ENCODE results near the gene BASP1. TPM values are rescaled to one million over a fixed set of nuclear protein-coding genes. Genes with fewer than 3 reads are reported as not detected.
A peak's percentile ranks its signal among the peaks of the same experiment; 100 is the strongest.

BASP1 gene
- total RNA-seq, 1 donor from 2014 or later: 158 TPM

DNA sequence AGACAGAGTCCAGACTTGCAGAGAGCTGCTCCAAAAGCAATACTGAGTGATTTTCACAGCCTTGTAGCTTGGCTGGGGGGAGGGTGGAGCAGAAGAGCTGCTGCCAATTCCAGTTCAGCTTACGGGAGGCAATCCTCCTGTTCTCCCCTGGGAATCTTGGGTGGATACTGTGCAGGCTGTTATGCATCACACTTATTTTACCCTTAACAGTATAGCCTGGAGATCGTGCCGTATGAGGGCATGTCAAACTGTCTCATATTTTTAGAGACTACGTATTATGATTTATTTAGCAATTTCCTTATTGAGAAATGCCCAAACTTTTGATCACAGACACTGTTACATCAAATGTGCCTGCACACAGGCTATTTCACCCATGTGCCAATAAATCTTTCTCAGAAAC is 85.2 kb downstream of the BASP1 start:
- H3K27me3 Mint-ChIP-seq (ENCODE audit: insufficient read depth, low read depth): peaks cover 4% of the 10 kb centered on the region
- H3K36me3 Mint-ChIP-seq: no peaks in the 10 kb centered on the region
- H3K79me2 ChIP-seq (ENCODE audit: low read depth): no peaks in the 10 kb centered on the region
- H3K9me3 Mint-ChIP-seq: no peaks in the 10 kb centered on the region
- H3K27ac ChIP-seq: no peak overlapping the region
- no peaks in the 10 kb centered on the region for H3K36me3 ChIP-seq
- peak overlapping the region; percentile 54 for H2AFZ ChIP-seq (replicated peaks)
- H3K4me3 ChIP-seq: no peak overlapping the region
- DNase-seq (ENCODE audit: low spot score): no peak
- no peaks in the 10 kb centered on the region for H3K4me1 ChIP-seq
- H3K4me3 Mint-ChIP-seq: no peak overlapping the region
- no peaks in the 10 kb centered on the region for H4K20me1 ChIP-seq (ENCODE audit: low read depth)
- no peak overlapping the region for H3K27ac Mint-ChIP-seq
- H3K9ac ChIP-seq: no peak overlapping the region
- H3K9me3 ChIP-seq (ENCODE audit: low read depth): no peaks in the 10 kb centered on the region
- peaks cover 23% of the 10 kb centered on the region for H3K4me1 Mint-ChIP-seq
- TF ChIP-seq EZH2 (IDR thresholded peaks at IDR 0.05): no peak
- TF ChIP-seq EZH2phosphoT487 (IDR thresholded peaks at IDR 0.05): no peak
- TF ChIP-seq, protein P1, sequence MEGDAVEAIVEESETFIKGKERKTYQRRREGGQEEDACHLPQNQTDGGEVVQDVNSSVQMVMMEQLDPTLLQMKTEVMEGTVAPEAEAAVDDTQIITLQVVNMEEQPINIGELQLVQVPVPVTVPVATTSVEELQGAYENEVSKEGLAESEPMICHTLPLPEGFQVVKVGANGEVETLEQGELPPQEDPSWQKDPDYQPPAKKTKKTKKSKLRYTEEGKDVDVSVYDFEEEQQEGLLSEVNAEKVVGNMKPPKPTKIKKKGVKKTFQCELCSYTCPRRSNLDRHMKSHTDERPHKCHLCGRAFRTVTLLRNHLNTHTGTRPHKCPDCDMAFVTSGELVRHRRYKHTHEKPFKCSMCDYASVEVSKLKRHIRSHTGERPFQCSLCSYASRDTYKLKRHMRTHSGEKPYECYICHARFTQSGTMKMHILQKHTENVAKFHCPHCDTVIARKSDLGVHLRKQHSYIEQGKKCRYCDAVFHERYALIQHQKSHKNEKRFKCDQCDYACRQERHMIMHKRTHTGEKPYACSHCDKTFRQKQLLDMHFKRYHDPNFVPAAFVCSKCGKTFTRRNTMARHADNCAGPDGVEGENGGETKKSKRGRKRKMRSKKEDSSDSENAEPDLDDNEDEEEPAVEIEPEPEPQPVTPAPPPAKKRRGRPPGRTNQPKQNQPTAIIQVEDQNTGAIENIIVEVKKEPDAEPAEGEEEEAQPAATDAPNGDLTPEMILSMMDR (IDR thresholded peaks at IDR 0.05): no peak
- no peaks in the 10 kb centered on the region for H3K27me3 ChIP-seq
- H3K4me2 ChIP-seq: no peak overlapping the region
- no peaks in the 10 kb centered on the region for H3F3A ChIP-seq (ENCODE audit: low read depth)

DNA sequence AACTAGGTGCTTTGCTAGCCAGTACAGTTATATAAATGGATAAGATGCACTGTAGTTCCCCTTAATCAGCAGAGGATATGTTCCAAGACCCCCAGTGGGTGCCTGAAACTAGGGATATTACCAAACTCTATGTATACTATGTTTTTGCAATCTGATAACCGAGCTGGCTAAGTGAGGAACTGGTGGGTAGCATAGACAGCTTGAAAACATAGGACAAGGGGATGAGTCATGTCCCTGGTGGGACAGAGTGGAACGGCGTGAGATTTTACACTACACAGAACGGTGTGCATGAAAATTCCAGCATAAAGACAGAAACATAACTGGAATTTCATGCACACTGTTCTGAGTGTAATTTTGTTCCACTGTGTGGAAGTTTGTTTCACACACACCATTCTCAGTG is 86.9 kb downstream of the BASP1 start:
- Histone ChIP-seq H3K36me3 (no peaks in the 10 kb centered on the region), H3K4me2 (no peak overlapping the region), H3K79me2 (ENCODE audit: low read depth) (no peaks in the 10 kb centered on the region), H3K9me3 (ENCODE audit: low read depth) (no peaks in the 10 kb centered on the region), H4K20me1 (ENCODE audit: low read depth) (no peaks in the 10 kb centered on the region), H3K4me1 (peaks cover 3% of the 10 kb centered on the region), H3F3A (ENCODE audit: low read depth) (no peaks in the 10 kb centered on the region), H3K27me3 (no peaks in the 10 kb centered on the region), H2AFZ (replicated peaks) (no peak overlapping the region), H3K4me3 (no peak overlapping the region), H3K27ac (no peak overlapping the region), H3K9ac (no peak overlapping the region)
- no peak for TF ChIP-seq EZH2 (IDR thresholded peaks at IDR 0.05)
- TF ChIP-seq EZH2phosphoT487 (IDR thresholded peaks at IDR 0.05): no peak
- TF ChIP-seq, protein P1 (IDR thresholded peaks at IDR 0.05): no peak
- H3K4me3 Mint-ChIP-seq: no peak overlapping the region
- H3K4me1 Mint-ChIP-seq: peaks cover 13% of the 10 kb centered on the region
- H3K9me3 Mint-ChIP-seq: no peaks in the 10 kb centered on the region
- DNase-seq (ENCODE audit: low spot score): no peak
- H3K27ac Mint-ChIP-seq: no peak overlapping the region
- no peaks in the 10 kb centered on the region for H3K36me3 Mint-ChIP-seq
- peaks cover 9% of the 10 kb centered on the region for H3K27me3 Mint-ChIP-seq (ENCODE audit: insufficient read depth, low read depth)

DNA sequence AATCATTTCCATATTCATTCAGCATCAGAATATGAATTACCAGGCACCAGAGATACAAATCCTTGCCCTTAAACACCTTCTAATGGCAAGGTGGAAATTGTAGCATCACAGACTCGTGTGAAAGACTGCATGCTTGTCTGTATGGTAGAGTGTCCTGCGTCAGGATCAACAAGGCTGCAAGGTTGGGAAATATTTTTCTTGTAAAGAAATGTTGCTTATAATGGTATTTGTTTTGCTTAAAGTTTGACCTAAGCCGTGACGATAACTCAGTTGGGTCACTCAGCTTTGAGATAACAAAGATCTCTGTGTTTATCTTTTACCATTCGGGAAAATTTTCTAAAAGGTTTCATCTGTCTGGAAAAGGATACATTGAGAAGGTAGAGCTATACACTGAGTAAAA is 87.6 kb downstream of the BASP1 start:
- DNase-seq (ENCODE audit: low spot score): no peak
- Histone ChIP-seq H3K4me2 (no peak overlapping the region), H3K9ac (no peak overlapping the region), H3K4me1 (peaks cover 4% of the 10 kb centered on the region), H3K27ac (no peak overlapping the region), H3K79me2 (ENCODE audit: low read depth) (no peaks in the 10 kb centered on the region), H3K27me3 (no peaks in the 10 kb centered on the region), H3F3A (ENCODE audit: low read depth) (no peaks in the 10 kb centered on the region), H3K4me3 (no peak overlapping the region), H2AFZ (replicated peaks) (no peak overlapping the region), H4K20me1 (ENCODE audit: low read depth) (no peaks in the 10 kb centered on the region), H3K9me3 (ENCODE audit: low read depth) (no peaks in the 10 kb centered on the region), H3K36me3 (no peaks in the 10 kb centered on the region)
- H3K27ac Mint-ChIP-seq: no peak overlapping the region
- no peaks in the 10 kb centered on the region for H3K36me3 Mint-ChIP-seq
- H3K4me3 Mint-ChIP-seq: no peak overlapping the region
- H3K4me1 Mint-ChIP-seq: peaks cover 12% of the 10 kb centered on the region
- H3K27me3 Mint-ChIP-seq (ENCODE audit: insufficient read depth, low read depth): peaks cover 9% of the 10 kb centered on the region
- H3K9me3 Mint-ChIP-seq: no peaks in the 10 kb centered on the region
- TF ChIP-seq, protein P1 (IDR thresholded peaks at IDR 0.05): no peak
- TF ChIP-seq EZH2 (IDR thresholded peaks at IDR 0.05): no peak
- TF ChIP-seq EZH2phosphoT487 (IDR thresholded peaks at IDR 0.05): no peak
